ENCODE measurements around the gene RIN3. TPM values are rescaled to one million over a fixed set of nuclear protein-coding genes. Genes with fewer than 3 reads are reported as not detected.

The RIN3 gene
- total RNA-seq, 4 donors from 2014 or later = 15.1 to 32.3 (median 21.9) TPM

DNA sequence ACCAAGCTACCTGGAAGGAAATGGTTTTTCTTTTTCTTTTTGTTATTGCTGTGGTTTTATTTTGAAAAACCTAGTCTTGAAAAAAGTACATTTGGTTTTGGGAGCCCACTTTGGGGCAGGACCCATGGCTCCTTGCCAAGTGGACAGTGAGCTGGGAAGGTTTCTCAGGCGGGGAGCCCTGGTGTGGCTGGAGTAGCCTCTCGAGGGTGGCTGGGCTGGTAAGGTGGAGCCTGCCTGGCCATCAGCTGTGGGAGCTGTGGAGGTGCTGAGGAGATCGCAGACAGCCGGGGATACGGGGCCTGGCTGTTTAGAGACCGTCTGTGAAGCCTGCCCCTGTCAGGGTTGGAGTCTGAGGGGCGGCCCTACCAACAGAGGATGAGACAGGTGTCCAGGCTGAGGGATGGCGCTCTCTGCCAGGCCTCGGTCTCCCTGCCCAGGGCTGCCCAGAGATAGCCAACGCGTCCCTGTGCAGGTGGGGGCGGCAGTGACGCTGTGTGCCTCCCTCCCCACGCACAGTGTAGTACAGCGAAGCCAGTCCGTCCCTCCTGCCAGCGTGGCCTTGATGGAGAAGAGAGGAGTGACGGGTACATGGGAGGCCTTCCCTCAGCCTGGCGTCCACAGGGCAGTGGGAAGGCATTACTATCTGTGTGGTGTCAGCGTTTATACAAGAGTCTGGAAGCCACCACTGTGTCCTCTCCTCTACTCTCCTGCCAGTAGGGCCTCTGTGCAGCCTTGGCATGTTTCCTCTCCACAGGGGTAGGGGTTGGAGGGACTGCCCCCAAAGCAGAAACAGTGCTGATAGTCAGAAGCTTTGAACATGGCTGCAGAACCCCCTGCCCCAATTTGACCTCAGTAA is 5.9 kb downstream of the RIN3 start:
- TF ChIP-seq, protein P1, sequence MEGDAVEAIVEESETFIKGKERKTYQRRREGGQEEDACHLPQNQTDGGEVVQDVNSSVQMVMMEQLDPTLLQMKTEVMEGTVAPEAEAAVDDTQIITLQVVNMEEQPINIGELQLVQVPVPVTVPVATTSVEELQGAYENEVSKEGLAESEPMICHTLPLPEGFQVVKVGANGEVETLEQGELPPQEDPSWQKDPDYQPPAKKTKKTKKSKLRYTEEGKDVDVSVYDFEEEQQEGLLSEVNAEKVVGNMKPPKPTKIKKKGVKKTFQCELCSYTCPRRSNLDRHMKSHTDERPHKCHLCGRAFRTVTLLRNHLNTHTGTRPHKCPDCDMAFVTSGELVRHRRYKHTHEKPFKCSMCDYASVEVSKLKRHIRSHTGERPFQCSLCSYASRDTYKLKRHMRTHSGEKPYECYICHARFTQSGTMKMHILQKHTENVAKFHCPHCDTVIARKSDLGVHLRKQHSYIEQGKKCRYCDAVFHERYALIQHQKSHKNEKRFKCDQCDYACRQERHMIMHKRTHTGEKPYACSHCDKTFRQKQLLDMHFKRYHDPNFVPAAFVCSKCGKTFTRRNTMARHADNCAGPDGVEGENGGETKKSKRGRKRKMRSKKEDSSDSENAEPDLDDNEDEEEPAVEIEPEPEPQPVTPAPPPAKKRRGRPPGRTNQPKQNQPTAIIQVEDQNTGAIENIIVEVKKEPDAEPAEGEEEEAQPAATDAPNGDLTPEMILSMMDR (IDR thresholded peaks at IDR 0.05; ENCODE audit: low read depth) = no peak

DNA sequence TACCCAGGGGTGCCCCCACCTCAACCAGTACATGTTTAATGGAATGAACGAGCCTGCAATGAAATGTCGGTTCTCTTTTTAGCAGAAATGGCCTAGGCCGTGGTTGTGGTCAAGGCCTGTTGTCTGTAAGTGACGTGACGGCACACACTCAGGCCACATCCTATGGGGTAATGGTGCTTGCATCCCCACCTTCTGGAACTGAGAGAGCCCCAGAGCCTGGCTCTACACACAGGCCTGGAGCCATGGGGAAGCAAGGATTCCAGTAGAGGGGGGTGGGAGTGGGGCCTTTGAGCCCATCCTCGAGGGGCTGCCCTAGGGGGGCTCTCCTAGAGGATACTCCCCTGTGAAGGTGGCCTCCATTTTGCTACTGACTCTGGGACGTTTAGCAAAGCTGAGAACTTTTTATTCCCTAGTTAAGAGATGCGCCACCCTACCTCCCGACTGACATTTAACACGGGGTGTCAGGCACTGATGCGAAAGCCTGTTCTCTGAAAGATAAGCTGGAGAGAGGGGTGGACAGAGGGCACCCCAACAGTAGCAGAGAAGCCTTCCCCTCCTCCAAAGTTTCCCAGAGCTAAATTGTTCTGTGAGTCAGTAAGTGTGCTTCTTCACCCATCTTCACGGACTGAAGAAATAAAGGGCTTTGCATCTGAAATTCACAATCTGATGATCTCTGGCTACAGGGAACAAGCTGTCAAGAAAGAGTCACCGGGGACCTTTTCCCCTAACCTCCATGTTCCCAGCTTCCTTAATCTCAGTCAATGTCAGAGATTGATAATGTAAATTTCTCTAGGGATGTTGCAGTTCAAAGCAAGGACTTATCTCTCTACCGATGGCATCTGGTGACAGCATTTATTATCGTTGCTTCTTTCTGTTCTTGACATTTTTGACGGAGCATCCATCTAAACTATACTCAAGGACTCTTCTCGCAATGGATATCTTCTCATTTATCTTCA is 6.8 kb downstream of the RIN3 start:
- TF ChIP-seq, protein P1 (IDR thresholded peaks at IDR 0.05; ENCODE audit: low read depth) = no peak

DNA sequence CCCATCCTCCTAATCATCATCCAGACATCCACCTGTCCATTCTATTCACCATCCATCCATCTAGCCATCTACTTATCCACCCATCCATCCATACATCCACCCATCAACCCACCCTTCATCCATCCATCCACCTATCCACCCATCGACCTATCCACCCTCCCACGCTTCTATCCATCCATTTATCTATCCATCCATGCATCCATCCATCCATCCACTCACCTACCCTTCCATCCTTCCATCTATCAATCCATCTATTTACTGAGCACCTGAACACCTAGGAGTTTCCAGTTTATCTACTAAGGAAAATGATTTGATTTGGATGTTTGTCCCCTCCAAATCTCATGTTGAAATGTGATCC is 7.5 kb downstream of the RIN3 start:
- TF ChIP-seq, protein P1 (IDR thresholded peaks at IDR 0.05; ENCODE audit: low read depth) = no peak

DNA sequence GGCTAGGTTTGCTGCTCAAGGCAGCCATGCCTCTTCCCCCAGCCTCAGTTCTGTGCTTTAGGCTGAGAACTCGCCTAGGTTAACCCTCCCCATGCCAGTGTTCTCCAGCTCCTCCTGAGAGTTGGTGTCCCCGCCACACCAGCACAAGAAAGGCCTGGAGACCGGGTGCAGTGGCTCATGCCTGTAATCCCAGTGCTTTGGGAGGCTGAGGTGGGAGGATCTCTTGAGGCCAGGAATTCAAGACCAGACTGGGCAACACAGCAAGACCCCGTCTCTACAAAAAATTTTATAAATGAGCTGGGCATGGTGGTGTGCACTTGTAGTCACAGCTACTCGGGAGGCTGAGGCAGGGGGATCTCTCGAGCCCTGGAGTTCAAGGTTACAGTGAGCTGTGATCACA is 10.2 kb downstream of the RIN3 start:
- TF ChIP-seq, protein P1 (IDR thresholded peaks at IDR 0.05; ENCODE audit: low read depth) = no peak

DNA sequence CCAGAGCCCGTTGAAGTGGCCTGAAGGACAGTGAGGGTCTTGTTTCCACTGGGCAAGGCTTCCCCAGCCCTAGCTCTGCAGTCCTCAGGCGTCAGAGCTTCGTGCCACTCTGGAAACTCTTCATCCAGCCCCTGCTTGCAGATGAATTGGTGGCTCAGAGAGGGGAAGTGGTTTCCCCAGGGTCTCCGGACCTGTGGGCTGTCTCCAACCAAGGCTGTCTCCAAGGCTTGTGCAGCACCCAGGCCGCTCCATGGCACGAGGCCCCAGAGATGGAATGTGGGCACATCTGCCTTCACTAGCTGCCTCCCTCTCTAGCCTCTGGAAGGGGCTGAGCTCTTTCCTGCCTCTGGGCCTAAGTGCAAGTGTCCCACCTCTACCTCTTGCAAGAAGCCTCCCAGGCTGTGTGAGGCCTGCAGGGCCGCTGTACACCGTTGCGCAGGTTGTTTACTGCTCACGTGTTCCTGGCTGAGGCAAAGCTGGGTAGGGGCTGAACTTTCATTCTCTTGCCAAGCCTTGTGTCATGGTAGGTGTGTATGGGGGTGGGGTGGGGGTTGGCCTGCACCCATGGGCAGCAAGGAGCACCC is 11.1 kb downstream of the RIN3 start:
- TF ChIP-seq, protein P1 (IDR thresholded peaks at IDR 0.05; ENCODE audit: low read depth) = no peak

DNA sequence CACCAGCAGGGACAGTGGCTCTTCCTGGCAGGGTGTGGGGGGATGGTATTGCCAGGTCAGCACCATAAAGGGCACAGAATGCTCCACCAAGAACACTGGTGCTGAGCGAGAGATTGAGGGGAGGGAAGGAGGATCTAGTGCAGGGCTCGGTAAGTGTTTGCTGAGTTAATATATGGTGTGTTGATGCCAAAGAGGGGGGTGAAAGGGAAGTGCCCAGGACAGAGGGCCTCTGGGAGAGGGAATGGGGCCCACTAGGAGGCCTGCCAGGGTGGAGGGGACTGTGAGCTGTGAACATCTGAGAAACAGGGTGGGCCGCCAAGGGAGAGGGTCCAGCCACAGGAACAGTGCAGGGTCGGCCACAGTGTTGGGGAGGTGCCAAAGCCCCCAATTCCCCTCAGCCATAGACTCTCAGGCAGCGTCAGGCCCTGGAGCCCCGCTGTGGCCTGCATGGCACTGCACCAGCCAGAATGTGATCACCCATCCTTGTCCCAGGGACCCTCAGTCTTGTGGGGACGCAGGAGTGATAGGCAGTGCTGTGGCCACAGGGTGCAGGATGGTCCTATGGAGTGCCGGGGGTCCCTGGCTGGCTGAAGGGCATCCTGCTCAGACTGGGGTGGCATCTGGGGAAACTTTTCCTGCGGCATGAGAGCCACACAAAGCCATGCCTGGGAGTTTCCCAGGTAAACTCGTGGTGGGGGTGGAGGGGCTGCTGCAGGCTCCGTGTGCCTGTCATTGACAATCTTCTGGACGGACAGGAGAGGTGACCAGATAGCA is 11.9 kb downstream of the RIN3 start:
- TF ChIP-seq, protein P1 (IDR thresholded peaks at IDR 0.05; ENCODE audit: low read depth) = no peak
